HG02870 (cell line): ENCODE data around the gene CNIH3.
A peak's percentile ranks its signal among the peaks of the same experiment; 100 is the strongest.

Source experiments
- ATAC-seq: cut with Tn5 transposase; IDR thresholded peaks from one replicate; pipeline ENCODE4 v1.9.1; 2021; ENCODE audit warnings: mild to moderate bottlenecking, moderate library complexity; ENCODE audit not compliant: unreplicated experiment

The CNIH3 gene

GRCh38 chr1:224714553-224714952 is 98.4 kb downstream of the CNIH3 start:
- no peak for ATAC-seq

- no peak for ATAC-seq
Observed at GRCh38 chr1:224718470-224719053, 102.4 kb downstream of the CNIH3 start.

- ATAC-seq = no peak
Observed at GRCh38 chr1:224719716-224720115, 103.6 kb downstream of the CNIH3 start.

GRCh38 chr1:224720216-224720615 is 104.1 kb downstream of the CNIH3 start:
- ATAC-seq = no peak

- ATAC-seq = no peak
Observed at GRCh38 chr1:224721000-224721399, 104.9 kb downstream of the CNIH3 start.

- no peak for ATAC-seq
Observed at GRCh38 chr1:224722838-224723237, 106.7 kb downstream of the CNIH3 start.

- no peak for ATAC-seq
Observed at GRCh38 chr1:224724566-224724965, 108.4 kb downstream of the CNIH3 start.

- no peak for ATAC-seq
Observed at GRCh38 chr1:224726441-224727182, 110.5 kb downstream of the CNIH3 start.

GRCh38 chr1:224727351-224728289 is 111.5 kb downstream of the CNIH3 start:
- no peak for ATAC-seq

GRCh38 chr1:224730540-224730939 is 114.4 kb downstream of the CNIH3 start:
- no peak for ATAC-seq

GRCh38 chr1:224730965-224731364 is 114.8 kb downstream of the CNIH3 start:
- no peak for ATAC-seq

- no peak for ATAC-seq
Observed at GRCh38 chr1:224731633-224732032, 115.5 kb downstream of the CNIH3 start.

- no peak for ATAC-seq
Observed at GRCh38 chr1:224732377-224733026, 116.4 kb downstream of the CNIH3 start.

GRCh38 chr1:224733027-224733911 is 117.2 kb downstream of the CNIH3 start:
- ATAC-seq = peak; percentile 59

GRCh38 chr1:224734261-224734935 is 118.3 kb downstream of the CNIH3 start:
- ATAC-seq = no peak

GRCh38 chr1:224735159-224735558 is 119.0 kb downstream of the CNIH3 start:
- no peak for ATAC-seq

GRCh38 chr1:224736619-224737352 is 120.7 kb downstream of the CNIH3 start:
- peak; percentile 47 for ATAC-seq

GRCh38 chr1:224737353-224737727 is 121.2 kb downstream of the CNIH3 start:
- ATAC-seq = no peak
